ENCODE results near the gene ATG3.
"Not testable (repeated sequence)": the region's sequence is repeated elsewhere in the genome, so short reads cannot be mapped to it uniquely, and the experiment has no call there.

ATG3 gene

DNA sequence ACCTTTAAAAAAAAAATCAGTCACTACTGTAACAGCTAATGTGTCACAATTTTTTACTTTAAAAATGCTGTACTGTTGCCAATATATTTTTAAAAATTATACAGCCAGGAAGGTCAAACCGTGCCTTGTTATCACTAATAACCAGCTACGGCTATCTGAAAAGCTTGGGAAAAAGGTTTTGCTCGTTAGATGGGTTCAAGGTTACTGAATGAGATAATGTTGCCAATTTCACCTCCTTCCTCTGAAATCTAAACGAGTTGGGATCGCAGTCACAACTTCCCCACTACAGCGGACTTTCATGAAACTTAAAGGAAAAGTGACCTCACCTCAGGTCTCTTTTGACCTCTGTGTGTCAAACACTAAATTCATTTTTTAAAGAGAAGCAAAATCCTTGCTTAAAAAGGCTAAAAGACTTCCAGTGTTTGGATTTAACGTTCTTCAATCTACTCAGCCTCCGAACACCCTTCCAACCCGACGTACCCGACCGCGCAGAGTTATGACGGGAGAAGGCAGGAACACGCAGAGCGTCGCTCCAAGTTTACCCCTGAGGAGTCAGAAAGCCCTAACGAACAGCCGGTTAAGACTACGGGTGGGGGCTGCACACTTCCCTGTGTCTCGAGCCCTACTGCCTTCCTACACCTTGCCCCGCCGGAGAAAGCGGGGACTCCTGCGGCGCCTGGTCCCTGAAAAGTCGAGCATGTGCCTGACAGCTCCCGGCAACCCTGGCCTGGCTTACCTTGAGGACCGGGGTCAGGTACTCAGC lies 860 bp downstream of the ATG3 start:
- DNase-seq = peak; percentile 45

DNA sequence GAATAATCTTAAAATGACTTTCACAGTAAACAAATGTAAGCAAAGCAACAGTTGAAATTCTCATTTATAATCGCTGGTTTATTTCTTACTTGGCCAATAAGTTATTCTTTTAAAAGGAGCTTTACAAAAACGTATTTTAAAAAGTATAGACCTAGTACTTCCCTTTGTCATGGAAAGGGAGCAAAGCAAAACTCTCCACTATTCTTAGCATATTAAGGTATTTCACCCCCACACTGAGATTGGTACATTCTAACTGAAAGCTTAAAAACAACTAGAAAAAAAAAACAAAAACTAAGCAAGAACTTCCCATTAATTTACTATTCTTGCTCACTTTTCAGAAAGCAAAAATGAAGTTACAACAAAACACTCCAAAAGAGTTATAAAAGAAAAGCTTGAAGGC lies 1.5 kb downstream of the ATG3 start:
- DNase-seq = no peak

DNA sequence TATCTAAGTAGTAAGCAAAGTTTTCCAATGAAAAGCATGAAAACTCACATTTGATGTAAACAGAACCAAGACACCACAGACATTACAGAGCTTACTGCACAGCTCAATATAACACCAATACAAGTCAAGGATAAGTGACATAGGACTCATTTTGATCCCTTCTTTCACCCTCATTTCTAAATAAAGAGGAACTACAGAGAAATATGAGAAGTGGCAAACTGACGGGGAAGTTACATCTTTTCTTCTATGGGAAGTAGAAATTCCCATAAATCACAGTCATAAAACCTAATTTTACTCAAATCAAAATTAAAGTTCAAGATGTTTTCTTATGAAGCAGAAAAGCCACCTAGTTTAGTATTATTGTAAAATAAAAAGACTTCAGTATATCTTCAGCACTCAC lies 3.8 kb downstream of the ATG3 start:
- no peak for DNase-seq

DNA sequence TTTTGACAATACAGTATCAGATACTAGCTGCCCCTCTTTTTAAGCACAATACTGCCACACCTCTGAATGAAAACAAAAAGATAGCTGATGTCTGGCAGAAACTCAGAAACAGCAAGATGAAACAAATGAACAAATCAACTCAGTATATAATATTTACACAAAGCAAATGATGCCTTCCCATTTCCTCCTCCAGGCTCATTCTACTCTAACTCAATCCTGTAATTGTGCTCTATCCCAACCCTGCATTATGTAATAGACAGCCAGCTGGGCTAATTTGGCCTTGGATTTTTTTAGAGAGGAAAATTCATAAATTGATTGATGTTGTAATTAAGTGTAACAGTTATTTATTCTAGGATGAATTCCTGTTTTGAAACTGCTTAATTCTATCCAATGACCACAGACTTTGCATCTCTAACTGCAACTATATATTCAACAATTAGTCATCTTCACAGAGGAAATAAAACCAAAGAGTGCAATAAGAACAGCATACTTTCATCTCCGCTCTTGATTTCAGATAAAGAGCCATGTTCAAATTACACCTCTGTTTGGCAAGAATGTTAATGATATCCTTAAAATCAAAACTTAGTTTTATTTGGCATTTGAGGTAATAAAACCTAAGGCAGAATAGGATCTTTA lies 6.1 kb downstream of the ATG3 start:
- no peak for DNase-seq

- DNase-seq = no peak
These were observed 10.9 kb downstream of the ATG3 start for GRCh38 chr3:112550859-112551258.

DNA sequence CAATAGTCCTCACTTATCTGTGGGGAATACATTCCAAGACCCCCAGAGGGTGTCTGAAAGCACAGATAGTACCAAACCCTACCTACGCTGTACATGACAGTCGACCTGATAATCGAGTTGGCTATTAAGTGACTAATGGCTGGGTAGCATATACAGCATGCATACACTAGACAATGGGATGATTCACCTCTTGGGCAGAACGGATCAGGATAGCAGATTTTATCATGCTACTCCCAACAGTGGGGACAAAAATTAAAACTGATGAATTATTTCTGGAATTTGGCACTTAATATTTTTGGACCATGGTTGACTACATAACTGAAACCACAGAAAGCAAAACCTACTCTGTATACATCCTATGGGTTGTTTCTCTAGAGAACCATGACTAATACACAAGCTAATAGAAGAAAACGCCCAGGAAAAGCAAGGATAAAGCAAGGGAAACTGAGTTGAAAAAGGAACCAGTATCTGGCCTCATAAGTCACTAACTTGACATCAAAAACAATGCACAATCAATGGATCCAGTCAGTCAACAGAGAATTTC lies 15.5 kb downstream of the ATG3 start:
- DNase-seq = no peak

- no peak for DNase-seq
These were observed 21.7 kb downstream of the ATG3 start for GRCh38 chr3:112539825-112540650.

DNA sequence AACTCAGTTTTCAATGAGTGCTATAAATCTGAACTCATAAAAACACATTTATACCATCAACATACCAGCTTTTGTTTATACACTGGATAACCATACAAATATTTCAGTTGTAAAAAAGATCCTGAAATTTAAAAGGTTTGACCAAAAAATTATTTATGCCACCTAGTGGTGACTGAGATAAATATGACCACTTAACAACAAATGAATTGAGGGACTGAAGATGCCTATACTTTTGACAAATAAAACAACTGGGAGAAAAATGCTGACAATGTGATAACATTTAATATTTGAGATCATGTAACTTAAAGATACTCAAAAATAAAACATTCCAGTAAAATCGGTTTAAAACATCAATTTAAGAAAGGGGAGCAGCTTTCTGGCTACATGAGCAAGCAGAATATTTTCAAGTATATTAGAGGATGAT lies 30.4 kb downstream of the ATG3 start:
- DNase-seq = no peak

GRCh38 chr3:112530573-112530972 lies 31.2 kb downstream of the ATG3 start:
- DNase-seq = no peak

DNA sequence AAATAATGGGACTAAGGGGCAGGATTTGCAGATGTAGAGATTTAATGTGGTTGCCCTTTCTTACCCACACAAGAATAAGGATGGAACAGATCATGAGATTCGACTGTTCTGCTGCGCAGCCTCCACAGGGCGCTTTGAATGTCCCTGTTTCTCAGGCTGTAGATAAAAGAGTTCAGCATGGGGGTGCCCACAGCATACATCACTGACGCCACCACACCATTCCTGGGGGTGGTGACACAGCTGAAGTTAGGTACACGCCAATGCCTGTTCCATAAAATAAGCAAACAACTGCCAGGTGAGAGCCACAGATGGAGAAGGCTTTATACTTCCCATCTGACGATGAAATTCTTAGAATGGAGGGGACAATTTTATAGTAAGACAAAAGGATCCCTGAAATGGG lies 37.6 kb downstream of the ATG3 start:
- not testable (repeated sequence) for DNase-seq

- DNase-seq = peak; percentile 26
These were observed 42.2 kb downstream of the ATG3 start for GRCh38 chr3:112519424-112520001.

DNA sequence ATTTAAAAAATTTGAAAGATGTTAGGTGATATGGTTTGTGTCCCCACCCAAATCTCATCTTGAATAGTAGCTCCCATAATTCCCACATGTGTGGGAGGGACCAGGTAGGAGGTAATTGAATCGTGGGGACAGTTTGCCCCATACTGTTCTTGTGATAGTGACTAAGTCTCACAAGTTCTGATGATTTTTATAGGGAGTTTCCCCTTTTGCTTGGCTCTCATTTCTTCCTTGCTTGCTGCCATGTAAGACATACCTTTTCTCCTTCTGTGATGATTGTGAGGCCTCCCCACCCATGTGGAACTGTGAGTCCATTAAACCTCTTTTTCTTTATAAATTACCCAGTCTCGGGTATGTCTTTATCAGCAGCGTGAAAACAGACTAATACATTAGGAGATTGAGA lies 42.8 kb downstream of the ATG3 start:
- not testable (repeated sequence) for DNase-seq

DNA sequence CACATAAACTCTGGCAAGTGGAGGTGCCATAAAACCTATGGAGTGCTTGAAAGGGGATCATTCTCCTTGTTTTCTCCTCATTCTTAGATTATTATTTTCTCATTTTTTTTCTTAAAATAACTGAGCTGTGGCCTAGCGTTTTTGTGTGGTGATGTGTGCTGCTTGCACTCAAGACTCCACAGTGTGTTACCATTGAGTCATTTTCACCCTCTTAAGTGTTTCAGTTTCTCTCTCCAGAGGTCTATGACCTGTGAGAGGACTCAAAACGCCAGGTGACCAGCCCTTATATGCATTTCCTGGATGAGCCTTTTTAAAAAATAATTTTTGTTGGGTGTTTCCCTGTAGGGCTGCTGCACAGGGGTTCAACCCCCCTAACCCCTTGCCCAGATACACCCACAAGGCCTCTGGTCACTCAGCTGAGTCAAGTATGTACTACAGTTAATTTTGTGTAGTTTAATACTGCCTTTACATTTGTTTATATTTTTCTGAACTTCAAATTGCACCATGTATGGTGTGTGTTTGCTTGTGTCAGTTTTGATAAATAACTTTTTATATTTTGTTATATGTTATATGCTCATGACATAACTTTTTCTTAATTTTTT lies 47.1 kb downstream of the ATG3 start:
- no peak for DNase-seq

DNA sequence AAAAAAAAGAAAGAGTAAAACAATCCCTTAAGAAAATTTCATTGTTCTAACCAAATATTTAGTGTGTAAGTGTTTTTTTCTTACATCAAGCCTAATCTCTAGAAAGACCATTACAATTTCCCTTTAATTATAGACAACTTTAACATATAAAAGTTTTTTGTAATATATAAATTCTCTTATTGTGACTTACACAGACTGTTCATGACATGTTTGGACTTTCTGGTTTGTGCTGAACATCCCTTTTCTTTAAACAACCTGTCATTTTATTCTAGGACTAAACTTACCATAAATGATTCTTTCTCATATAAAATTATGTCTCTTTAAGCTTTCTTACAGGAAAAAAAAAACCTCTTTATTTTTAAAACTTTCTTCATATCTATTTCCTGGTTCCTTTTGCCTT lies 49.4 kb downstream of the ATG3 start:
- DNase-seq = no peak

- no peak for DNase-seq
These were observed 52.9 kb downstream of the ATG3 start for GRCh38 chr3:112508860-112509259.

DNA sequence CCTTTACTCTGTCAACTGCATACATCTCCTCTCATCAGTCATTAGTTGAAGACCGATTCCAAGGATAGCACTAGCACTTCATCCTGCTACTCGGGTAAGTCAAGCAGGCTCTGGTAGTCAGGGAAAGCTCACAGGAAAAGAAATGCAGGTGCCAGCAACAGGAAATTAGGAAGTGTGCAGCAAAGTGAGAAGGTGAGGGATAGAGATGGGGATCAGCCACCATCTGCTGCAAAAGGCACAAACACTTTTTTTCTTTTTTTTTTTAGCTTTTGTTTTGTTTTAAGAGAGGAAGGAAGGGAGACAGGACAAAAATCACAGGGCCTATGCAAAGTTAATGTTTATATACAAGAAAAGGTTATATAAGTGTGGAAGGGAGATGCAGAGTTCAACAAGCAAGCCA lies 53.5 kb downstream of the ATG3 start:
- no peak for DNase-seq

- no peak for DNase-seq
These were observed 55.9 kb downstream of the ATG3 start for GRCh38 chr3:112505907-112506306.

- DNase-seq = no peak
These were observed 57.6 kb downstream of the ATG3 start for GRCh38 chr3:112504123-112504522.

GRCh38 chr3:112503304-112503972 lies 58.3 kb downstream of the ATG3 start:
- no peak for DNase-seq

GRCh38 chr3:112500621-112501020 lies 61.1 kb downstream of the ATG3 start:
- no peak for DNase-seq

GRCh38 chr3:112498914-112499711 lies 62.6 kb downstream of the ATG3 start, which contains the start of gene BTLA:
BTLA (minus strand) TSS chr3:112499472; CDS start chr3:112499358, 114 bp downstream.
- DNase-seq = no peak

Measured in DMS79 treated with DMSO at 0.1 percent for 48 hours (cell line).